ENCODE measurements around the gene TRIP13.

- TF ChIP-seq POLR2AphosphoS5 (IDR thresholded peaks at IDR 0.05; ENCODE audit: low read depth, low read length) (no peak), TAF1 (IDR thresholded peaks at IDR 0.05; ENCODE audit: borderline replicate concordance, insufficient read depth, low read length) (no peak), REST (IDR thresholded peaks at IDR 0.05; ENCODE audit: insufficient read depth in 1 of 2, low read depth in 2 of 2, low read length in 2 of 2) (no peak), SIN3A (IDR thresholded peaks at IDR 0.05; ENCODE audit: borderline replicate concordance, insufficient read depth, low read length) (no peak), FOXP2 (optimal IDR thresholded peaks at IDR 0.05; ENCODE audit: borderline replicate concordance, extremely low read depth, extremely low read length, insufficient read depth) (no peak)
These were observed 21.5 kb downstream of the TRIP13 start for GRCh38 chr5:914174-914573.

All from PFSK-1 (cell line).